Heart left ventricle (tissue), 16 donors: ENCODE results near the gene OLIG2. TPM values are rescaled to one million over a fixed set of nuclear protein-coding genes. Genes with fewer than 3 reads are reported as not detected.

Experiments used
- ATAC-seq, 4 donors: fragments of 200-7000 bp; cut with Tn5 transposase; one replicate each; pipeline ENCODE4 v1.9.1; 2020 to 2022; ENCODE audit warnings: moderate library complexity in 4 of 4, mild to moderate bottlenecking in 3 of 4, moderate number of reproducible peaks in 1 of 4
- DNase-seq, 5 donors: peaks; one replicate each; pipeline ENCODE4 v3.0.0-alpha.2; 2020
- H3K27ac ChIP-seq, 12 donors: fragments of 200-600 bp; sonication (generic) in 4 of 12; one replicate each; pipeline versions ENCODE4 v1.5.0 to v1.8.0; 2016 to 2022; ENCODE audit warnings: mild to moderate bottlenecking in 2 of 12
- H3K27me3 ChIP-seq, 9 donors: fragments of 200-600 bp; sonication (generic) in 2 of 9; one replicate each; pipeline versions ENCODE4 v1.5.1 to v1.8.0; 2016 to 2022; ENCODE audit warnings: mild to moderate bottlenecking in 3 of 9
- H3K36me3 ChIP-seq, 9 donors: fragments of 200-600 bp; sonication (generic) in 2 of 9; one replicate each; pipeline versions ENCODE4 v1.5.0 to v1.8.0; 2018 to 2022; ENCODE audit warnings: mild to moderate bottlenecking in 2 of 9
- H3K4me1 ChIP-seq, 12 donors: fragments of 200-600 bp; sonication (generic) in 4 of 12; one replicate each; pipeline versions ENCODE4 v1.5.0 to v1.8.0; 2016 to 2022; ENCODE audit warnings: mild to moderate bottlenecking in 3 of 12
- H3K4me3 ChIP-seq, 12 donors: fragments of 200-600 bp; sonication (generic) in 4 of 12; one replicate each; pipeline versions ENCODE4 v1.5.0 to v1.8.0; 2017 to 2022; ENCODE audit warnings: mild to moderate bottlenecking in 9 of 12, moderate library complexity in 4 of 12
- H3K9me3 ChIP-seq, 12 donors: fragments of 200-600 bp; sonication (generic) in 4 of 12; one replicate each; pipeline versions ENCODE4 v1.5.0 to v1.8.0; 2016 to 2022; ENCODE audit warnings: mild to moderate bottlenecking in 1 of 12
- POLR2A ChIP-seq, 2 donors: fragments of 450-650 bp; IDR thresholded peaks; one replicate each; pipeline ENCODE4 v1.6.1; 2017; ENCODE audit warnings: antibody characterized with exemption in 2 of 2, mild to moderate bottlenecking in 2 of 2, moderate library complexity in 2 of 2
- WGBS, 4 donors: extraction: QIAGEN DNeasy Blood & Tissue Kit in 2 of 4; methylation state at CpG; one replicate each; pipeline versions ENCODE4 v1.1.5 to v1.1.7; 2013 to 2018; 5-methylcytosine and 5-hydroxymethylcytosine counted together
- intact Hi-C, 10 donors: fragments of 100-400 bp; cut with DNase I; formaldehyde crosslinking; loops; one replicate each; pipeline versions ENCODE4 v1.11.1 to v1.14.2; 2022
- polyA plus RNA-seq, 2 donors: library from polyadenylated mRNA; stranded (reverse); fragments of 200-250 nt; gene quantifications; one replicate each; pipeline ENCODE4 v1.2.3, GENCODE V29; 2013
- total RNA-seq, 9 donors: library from RNA; depleted of rRNA in 2 of 9; stranded (reverse); fragments of >200 nt in 2 of 9; fragmentation: NEBNext Ultra II Directional in 3 of 9; extraction: Animal tissue kit (Norgen Biotek cat#: 25700) in 3 of 9; gene quantifications; one replicate each; pipeline versions ENCODE4 v1.1.0 to v1.2.4, GENCODE V29; 2016 to 2023
- TF ChIP-seq, protein P1 (sequence below), 12 donors: fragments of 200-600 bp; sonication (generic) in 4 of 12; IDR thresholded peaks; one replicate each; pipeline versions ENCODE4 v1.5.0 to v1.8.0; 2018 to 2022; ENCODE audit warnings: antibody characterized with exemption in 12 of 12, mild to moderate bottlenecking in 5 of 12
- donor health status: ischemic (EF 13 %, LVEDD 7.1; RV severe dilation, severe dysfunction).
- donor health status: healthy with polysubstance abuse.
- donor health status: DM: no; HTN: yes; CAD: no.
- donor health status: DM: no; HTN: no; CAD: no.
- donor health status: ischemic (EF 25% LVEDD 6.9; RV normal size, moderate dysfunction).
- donor health status: ischemic (EF 25% LVEDD 5.7; RV mildly dilated, moderate dysfunction).
- donor health status: healthy.
- donor health status: DM: yes; HTN: yes; CAD: no.
- donor health status: ischemic (EF 35%, LVEDD 5.7; RV mildly dilated, moderate dysfunction).
- donor health status: nonischemic (EF 11% LVEDD 7.7; RV severe dilation, severe dysfunction).
- donor health status: DM: yes; HTN: yes; CAD: no.
- donor health status: PGD.
- donor health status: ischemic (EF 29% LVEDD 5.4; RV normal size, mild dysfunction).
- donor health status: nonischemic (EF 23%, LVEDD 6.1; RV moderate dilation, normal function).

The OLIG2 gene
- total and polyA plus RNA-seq, 11 donors, result not detected

GRCh38 chr21:33076600-33077329 is 51.0 kb downstream of the OLIG2 start:
- DNase-seq (no peak), ATAC-seq (no peak)
- Histone ChIP-seq H3K36me3 (no peaks in the 10 kb centered on the region), H3K4me3 (no peak overlapping the region), H3K4me1 (peaks cover 0 to 7% (median 4%) of the 10 kb centered on the region in 12 donors), H3K9me3 (no peaks in the 10 kb centered on the region), H3K27ac (no peak overlapping the region), H3K27me3 (peaks cover 21 to 81% (median 44%) of the 10 kb centered on the region in 9 donors)
- TF ChIP-seq, protein P1, sequence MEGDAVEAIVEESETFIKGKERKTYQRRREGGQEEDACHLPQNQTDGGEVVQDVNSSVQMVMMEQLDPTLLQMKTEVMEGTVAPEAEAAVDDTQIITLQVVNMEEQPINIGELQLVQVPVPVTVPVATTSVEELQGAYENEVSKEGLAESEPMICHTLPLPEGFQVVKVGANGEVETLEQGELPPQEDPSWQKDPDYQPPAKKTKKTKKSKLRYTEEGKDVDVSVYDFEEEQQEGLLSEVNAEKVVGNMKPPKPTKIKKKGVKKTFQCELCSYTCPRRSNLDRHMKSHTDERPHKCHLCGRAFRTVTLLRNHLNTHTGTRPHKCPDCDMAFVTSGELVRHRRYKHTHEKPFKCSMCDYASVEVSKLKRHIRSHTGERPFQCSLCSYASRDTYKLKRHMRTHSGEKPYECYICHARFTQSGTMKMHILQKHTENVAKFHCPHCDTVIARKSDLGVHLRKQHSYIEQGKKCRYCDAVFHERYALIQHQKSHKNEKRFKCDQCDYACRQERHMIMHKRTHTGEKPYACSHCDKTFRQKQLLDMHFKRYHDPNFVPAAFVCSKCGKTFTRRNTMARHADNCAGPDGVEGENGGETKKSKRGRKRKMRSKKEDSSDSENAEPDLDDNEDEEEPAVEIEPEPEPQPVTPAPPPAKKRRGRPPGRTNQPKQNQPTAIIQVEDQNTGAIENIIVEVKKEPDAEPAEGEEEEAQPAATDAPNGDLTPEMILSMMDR (IDR thresholded peaks at IDR 0.05), result no peak
- no peak for TF ChIP-seq POLR2A (IDR thresholded peaks at IDR 0.05)
- WGBS, 4 donors, result 72 to 78% (median 77%) methylated on average over 11 of the region's 11 CpGs
- intact Hi-C loops, result no loop called here

Other genes starting within 250 kb of the OLIG2 start
- gene OLIG1, start 44.2 kb downstream of the OLIG2 start, total RNA-seq, result under 1 TPM in 1 of 9 donors, not detected in 8; 0.67 TPM
- gene OLIG1, start 44.2 kb downstream of the OLIG2 start, polyA plus RNA-seq, result under 1 TPM in 1 of 2 donors, not detected in 1; 0.11 TPM
- 10 to 100 TPM in 7 of 9 donors, 1 to 10 TPM in 2; 6.5 to 46.7 (median 12.9) TPM for gene IFNAR2, start 204.0 kb downstream of the OLIG2 start, total RNA-seq
- 1 to 10 TPM; 8.2 to 9.6 TPM for gene IFNAR2, start 204.0 kb downstream of the OLIG2 start, polyA plus RNA-seq
- 10 to 100 TPM in 3 of 9 donors, 1 to 10 TPM in 6; 4.5 to 28.2 (median 8.3) TPM for gene IL10RB, start 240.4 kb downstream of the OLIG2 start, total RNA-seq
- gene IL10RB, start 240.4 kb downstream of the OLIG2 start, polyA plus RNA-seq, result 10 to 100 TPM in 1 of 2 donors, 1 to 10 TPM in 1; 7.4 to 12.9 TPM